Measurements from ENCODE around the gene KAT6B. TPM values are rescaled to one million over a fixed set of nuclear protein-coding genes. Genes with fewer than 3 reads are reported as not detected.

KAT6B gene
- total and polyA plus RNA-seq, 2 experiments from 2014 or later, result 15.8 to 36.2 TPM

- H3K4me2 ChIP-seq, result no peak overlapping the region
- H4K20me1 ChIP-seq (ENCODE audit: insufficient read depth, poor library complexity, severe bottlenecking), result no peaks in the 10 kb centered on the region
- H3K4me3 ChIP-seq, result no peak overlapping the region
- no peak overlapping the region for H2AFZ ChIP-seq
- TF ChIP-seq EZH2phosphoT487 (IDR thresholded peaks at IDR 0.05; ENCODE audit: low read depth, severe bottlenecking, unreplicated experiment) (no peak), CTCF (IDR thresholded peaks at IDR 0.05; ENCODE audit: poor library complexity) (no peak), EZH2 (IDR thresholded peaks at IDR 0.05; ENCODE audit: borderline replicate concordance) (no peak)
- no peaks in the 10 kb centered on the region for H3K4me1 ChIP-seq (ENCODE audit: insufficient read depth)
- H3K27me3 ChIP-seq, result no peaks in the 10 kb centered on the region
- 89% methylated on average over 10 of the region's 10 CpGs for WGBS (ENCODE audit: low lambda C conversion rate, missing lambda C conversion rate)
- H3K9me2 ChIP-seq (replicated peaks; ENCODE audit: insufficient read depth), result no peaks in the 10 kb centered on the region
- no peaks in the 10 kb centered on the region for H3K36me3 ChIP-seq (replicated peaks; ENCODE audit: insufficient read depth, low read depth)
- DNase-seq (ENCODE audit: low spot score), result no peak
- no peaks in the 10 kb centered on the region for H3K79me2 ChIP-seq
- no peak overlapping the region for H3K27ac ChIP-seq
- H3K9me3 ChIP-seq (ENCODE audit: low read depth), result no peaks in the 10 kb centered on the region
Observed at GRCh38 chr10:75035975-75036708, 209.7 kb downstream of the KAT6B start.

GRCh38 chr10:75037171-75038153 is 211.1 kb downstream of the KAT6B start:
- 95% methylated on average over 32 of the region's 32 CpGs for WGBS (ENCODE audit: low lambda C conversion rate, missing lambda C conversion rate)
- Histone ChIP-seq H3K79me2 (no peaks in the 10 kb centered on the region), H3K27ac (no peak overlapping the region), H3K9me2 (replicated peaks; ENCODE audit: insufficient read depth) (no peaks in the 10 kb centered on the region), H3K27me3 (no peaks in the 10 kb centered on the region), H2AFZ (no peak overlapping the region), H3K9me3 (ENCODE audit: low read depth) (no peaks in the 10 kb centered on the region), H3K4me1 (ENCODE audit: insufficient read depth) (peaks cover 2% of the 10 kb centered on the region), H3K36me3 (replicated peaks; ENCODE audit: insufficient read depth, low read depth) (no peaks in the 10 kb centered on the region), H3K4me3 (no peak overlapping the region), H3K4me2 (no peak overlapping the region), H4K20me1 (ENCODE audit: insufficient read depth, poor library complexity, severe bottlenecking) (no peaks in the 10 kb centered on the region)
- TF ChIP-seq CTCF (IDR thresholded peaks at IDR 0.05; ENCODE audit: poor library complexity) (no peak), EZH2 (IDR thresholded peaks at IDR 0.05; ENCODE audit: borderline replicate concordance) (no peak), EZH2phosphoT487 (IDR thresholded peaks at IDR 0.05; ENCODE audit: low read depth, severe bottlenecking, unreplicated experiment) (no peak)
- no peak for DNase-seq (ENCODE audit: low spot score)

- H3K79me2 ChIP-seq, result no peaks in the 10 kb centered on the region
- peaks cover 8% of the 10 kb centered on the region for H3K4me1 ChIP-seq (ENCODE audit: insufficient read depth)
- H3K4me2 ChIP-seq, result no peak overlapping the region
- no peak for DNase-seq (ENCODE audit: low spot score)
- H3K9me2 ChIP-seq (replicated peaks; ENCODE audit: insufficient read depth), result no peaks in the 10 kb centered on the region
- no peaks in the 10 kb centered on the region for H3K27me3 ChIP-seq
- H3K36me3 ChIP-seq (replicated peaks; ENCODE audit: insufficient read depth, low read depth), result no peaks in the 10 kb centered on the region
- H3K27ac ChIP-seq, result no peak overlapping the region
- TF ChIP-seq EZH2 (IDR thresholded peaks at IDR 0.05; ENCODE audit: borderline replicate concordance) (no peak), CTCF (IDR thresholded peaks at IDR 0.05; ENCODE audit: poor library complexity) (no peak), EZH2phosphoT487 (IDR thresholded peaks at IDR 0.05; ENCODE audit: low read depth, severe bottlenecking, unreplicated experiment) (no peak)
- no peaks in the 10 kb centered on the region for H4K20me1 ChIP-seq (ENCODE audit: insufficient read depth, poor library complexity, severe bottlenecking)
- no peak overlapping the region for H3K4me3 ChIP-seq
- H3K9me3 ChIP-seq (ENCODE audit: low read depth), result no peaks in the 10 kb centered on the region
- H2AFZ ChIP-seq, result no peak overlapping the region
- 58% methylated on average over 7 of the region's 7 CpGs for WGBS (ENCODE audit: low lambda C conversion rate, missing lambda C conversion rate)
Observed at GRCh38 chr10:75038335-75038734, 211.9 kb downstream of the KAT6B start.

Data from hepatocyte (in vitro differentiated cells).